Measurements from ENCODE around the gene SLC1A7. TPM values are rescaled to one million over a fixed set of nuclear protein-coding genes. Genes with fewer than 3 reads are reported as not detected.

Gene SLC1A7
- total RNA-seq, 1 experiment from 2014 or later, result not detected

- TF ChIP-seq ZFX (IDR thresholded peaks at IDR 0.05) (no peak), YY1 (IDR thresholded peaks at IDR 0.05; ENCODE audit: extremely low read depth, insufficient replicate concordance, low read depth, low read length) (no peak), FOSL1 (IDR thresholded peaks at IDR 0.05; ENCODE audit: low read depth) (no peak)
Observed at GRCh38 chr1:53079251-53079650, 63.2 kb downstream of the SLC1A7 start (continued).

GRCh38 chr1:53078333-53079101 lies 63.9 kb downstream of the SLC1A7 start:
- RAD21 ChIA-PET (ENCODE audit: low non-redundant PET in 1 of 2, low total read pairs in 2 of 2, uncharacterized antibody in 2 of 2, unreplicated experiment in 2 of 2), result no interaction called here
- H3K27ac ChIP-seq (ENCODE audit: low read depth, low read length), result no peak overlapping the region
- POLR2A ChIA-PET, result no interaction called here
- no peaks in the 10 kb centered on the region for H3K9me2 ChIP-seq (ENCODE audit: insufficient read depth)
- H3K79me2 ChIP-seq (ENCODE audit: insufficient read depth, low read length), result no peaks in the 10 kb centered on the region
- no TSS peak for BruUV-seq (replicated peaks)
- CTCF ChIA-PET, result no interaction called here
- no peak overlapping the region for H3K4me3 ChIP-seq (replicated peaks in 1 of 2; ENCODE audit: low read depth in 1 of 2, low read length in 2 of 2)
- H3K27me3 ChIP-seq (ENCODE audit: insufficient read depth, low read length), result no peaks in the 10 kb centered on the region
- H2AFZ ChIP-seq (ENCODE audit: low read depth, low read length, poor library complexity, severe bottlenecking), result no peak overlapping the region
- no peaks in the 10 kb centered on the region for H3K36me3 ChIP-seq (ENCODE audit: control insufficient read depth in 1 of 2, insufficient read depth in 2 of 2, low read length in 2 of 2)
- TF ChIP-seq ZFX (IDR thresholded peaks at IDR 0.05) (no peak), POLR2AphosphoS5 (IDR thresholded peaks at IDR 0.05; ENCODE audit: low read depth, low read length) (no peak), RAD21 (IDR thresholded peaks at IDR 0.05; ENCODE audit: low read depth) (no peak), CTCF (IDR thresholded peaks at IDR 0.05 in 2 of 3, conservative IDR thresholded peaks at IDR 0.05 in 1 of 3; ENCODE audit: borderline replicate concordance in 1 of 3, insufficient read depth in 1 of 3, low read depth in 2 of 3, low read length in 2 of 3) (no peak), CEBPB (IDR thresholded peaks at IDR 0.05; ENCODE audit: low read depth) (no peak), ZNF274 (IDR thresholded peaks at IDR 0.05; ENCODE audit: low read depth, low read length) (no peak), POLR2A (IDR thresholded peaks at IDR 0.05; ENCODE audit: borderline replicate concordance, extremely low read depth, insufficient read depth, insufficient read length) (no peak), FOSL1 (IDR thresholded peaks at IDR 0.05; ENCODE audit: low read depth) (no peak), SRF (IDR thresholded peaks at IDR 0.05; ENCODE audit: low read depth) (no peak), REST (IDR thresholded peaks at IDR 0.05; ENCODE audit: low read depth) (no peak), SIN3A (IDR thresholded peaks at IDR 0.05; ENCODE audit: low read depth) (no peak)
- no peaks in the 10 kb centered on the region for H3K4me1 ChIP-seq (ENCODE audit: control insufficient read depth in 1 of 2, insufficient read depth in 2 of 2, low read length in 2 of 2)
- DNase-seq (ENCODE audit: low read depth, low spot score) (no peak), ATAC-seq (no peak)
- no peaks in the 10 kb centered on the region for H3K9me3 ChIP-seq (ENCODE audit: control insufficient read depth in 1 of 2, insufficient read depth in 1 of 2, low read depth in 1 of 2, low read length in 2 of 2)
- no peaks in the 10 kb centered on the region for H4K20me1 ChIP-seq (ENCODE audit: insufficient read depth)
- no peak overlapping the region for H3K9ac ChIP-seq (ENCODE audit: low read length)
- intact Hi-C loops (cut with micrococcal nuclease), result no loop called here
- no peak overlapping the region for H3K4me2 ChIP-seq (ENCODE audit: low read length)

Measured in HCT116 (cell line).